ENCODE measurements around the gene ARHGAP15.
"Not testable (repeated sequence)": the region's sequence is repeated elsewhere in the genome, so short reads cannot be mapped to it uniquely, and the experiment has no call there.

ARHGAP15 gene

DNA sequence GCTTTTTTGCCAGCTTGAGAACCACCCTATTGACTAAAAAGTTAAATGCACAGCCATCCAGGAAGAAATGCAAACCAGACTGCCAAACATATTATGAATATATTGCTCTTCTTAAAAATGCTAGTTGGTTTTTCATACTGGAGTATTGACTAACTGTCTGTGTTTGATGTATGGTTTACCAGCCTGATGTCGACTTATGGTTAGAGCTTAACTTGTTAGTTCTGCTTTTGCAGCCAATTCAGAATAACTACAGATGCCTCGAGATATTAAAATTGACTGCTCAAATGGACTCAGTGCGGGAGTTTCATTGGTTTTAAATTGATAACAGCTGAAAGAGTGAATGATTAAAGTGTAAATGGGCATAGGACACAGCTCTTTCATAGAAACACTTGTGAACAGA, 369.8 kb downstream of the ARHGAP15 start:
- no peak for DNase-seq

DNA sequence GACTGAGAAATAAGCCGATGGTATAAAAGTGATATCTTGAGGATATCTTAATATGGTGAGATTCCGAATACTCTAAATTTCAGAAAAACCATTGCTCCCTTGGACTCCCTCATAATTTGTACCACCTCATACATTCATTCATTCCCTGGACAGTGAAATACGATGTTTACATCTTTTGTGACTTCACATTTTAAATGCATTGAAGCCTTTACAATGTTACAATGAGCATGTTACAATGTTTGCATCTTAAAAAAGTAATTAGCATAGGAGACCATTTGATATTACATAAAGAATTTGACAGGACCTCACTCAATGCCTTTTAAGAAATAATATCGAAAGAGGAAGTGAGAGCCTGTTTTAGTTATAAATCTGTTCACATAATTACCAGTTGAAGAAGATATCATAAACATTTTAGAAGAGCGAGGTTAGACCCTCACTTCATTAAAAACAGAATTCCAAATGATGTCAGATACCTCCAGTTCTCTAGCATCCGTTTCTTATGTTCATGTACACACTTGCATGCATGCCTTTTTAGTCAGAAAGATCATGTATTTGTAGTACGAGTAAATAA, 372.0 kb downstream of the ARHGAP15 start:
- no peak for DNase-seq

DNA sequence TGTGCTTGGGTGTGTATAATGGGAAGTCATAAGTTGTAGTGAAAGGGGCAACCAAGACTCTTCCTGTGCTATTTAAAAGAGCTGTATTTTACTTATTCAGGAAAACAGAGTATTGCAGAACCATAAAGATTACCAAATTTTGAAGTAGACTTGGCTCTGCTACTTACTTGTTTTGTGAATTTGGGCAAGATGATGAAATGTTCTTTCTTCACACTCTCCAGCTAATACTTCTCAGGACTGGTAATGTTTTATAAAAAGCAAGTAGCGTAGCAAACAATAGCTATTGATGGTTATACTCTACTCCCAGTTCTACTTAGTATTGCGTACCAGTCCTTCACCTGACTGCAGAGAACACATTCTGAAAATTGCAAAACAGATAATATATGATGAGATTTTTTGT, 374.1 kb downstream of the ARHGAP15 start:
- DNase-seq: no peak

DNA sequence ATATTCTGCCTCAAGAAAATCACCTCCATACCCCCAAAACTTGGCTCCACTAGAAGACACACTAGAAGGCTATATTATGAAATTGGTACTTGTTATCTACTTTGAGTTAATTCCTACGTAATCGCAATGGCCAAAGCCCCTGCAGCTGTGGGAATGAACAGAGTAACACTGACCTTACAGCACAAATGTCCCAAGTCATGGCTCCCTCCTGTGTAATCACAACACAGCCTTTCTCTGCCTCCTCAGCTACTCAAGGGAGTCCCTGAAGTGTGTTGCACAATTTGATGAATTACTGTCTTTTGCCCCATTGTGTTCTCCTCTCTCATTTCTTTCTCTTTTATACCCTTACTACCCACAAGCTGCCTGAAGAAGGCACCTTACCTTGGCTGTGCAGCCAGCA, 375.2 kb downstream of the ARHGAP15 start:
- no peak for DNase-seq

DNA sequence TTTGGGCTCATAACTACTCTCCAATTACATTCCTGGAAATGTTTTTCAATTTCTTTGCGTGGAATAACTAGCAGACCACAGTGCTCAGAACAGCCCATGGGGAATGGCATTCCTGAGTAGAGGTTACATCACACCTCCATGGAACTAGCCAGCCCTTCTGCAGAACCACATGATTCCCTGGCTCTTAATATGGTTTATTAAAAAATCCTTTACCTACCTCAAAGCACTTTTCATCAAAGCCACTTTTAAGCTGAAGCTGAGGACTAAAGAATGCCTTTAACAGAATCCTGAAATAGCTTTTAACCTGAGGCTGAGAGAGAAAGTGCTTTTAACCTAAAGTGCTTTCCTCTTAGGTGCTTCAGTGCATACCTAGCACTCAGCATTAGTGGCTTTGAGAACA, 376.3 kb downstream of the ARHGAP15 start:
- DNase-seq: no peak

DNA sequence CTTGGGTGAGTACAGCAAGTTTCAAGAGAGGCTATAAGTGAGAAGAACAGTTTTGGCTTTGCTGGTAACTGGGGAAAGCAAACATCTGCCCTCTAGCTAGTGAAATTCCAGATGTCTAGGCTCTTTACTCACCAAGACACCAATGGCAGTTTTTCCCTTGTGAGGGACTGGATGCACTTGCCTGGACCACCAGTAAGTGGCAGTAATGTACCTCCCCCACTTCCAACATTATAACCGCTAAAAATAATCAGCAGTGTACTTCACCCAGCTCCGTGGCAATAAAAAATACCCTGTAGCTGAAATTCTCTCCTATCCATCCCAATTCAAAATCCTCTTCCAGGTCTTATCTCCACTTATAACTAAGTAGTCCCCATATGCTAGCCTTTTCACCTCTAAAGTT, 383.9 kb downstream of the ARHGAP15 start:
- DNase-seq: peak in 1 of 2 experiments; percentile 23

DNA sequence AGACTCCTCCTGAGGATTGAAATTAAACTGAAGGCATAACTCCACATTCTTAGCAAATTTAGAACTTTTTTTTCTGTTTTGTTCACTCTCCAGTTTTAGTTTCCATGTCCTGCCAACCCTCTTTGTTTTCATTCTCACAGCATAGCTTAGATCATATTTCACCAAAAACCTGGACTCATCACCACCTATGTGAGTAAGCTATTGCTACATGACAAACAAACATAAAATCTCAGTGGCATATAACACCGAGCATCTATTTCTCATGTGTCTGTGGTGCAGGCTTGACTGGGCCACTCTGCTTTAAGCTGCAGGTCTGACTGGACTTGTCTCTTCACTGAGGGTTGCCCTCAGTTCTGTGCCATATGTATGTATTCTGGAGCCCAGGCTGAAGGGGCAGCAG, 385.2 kb downstream of the ARHGAP15 start:
- DNase-seq: no peak

DNA sequence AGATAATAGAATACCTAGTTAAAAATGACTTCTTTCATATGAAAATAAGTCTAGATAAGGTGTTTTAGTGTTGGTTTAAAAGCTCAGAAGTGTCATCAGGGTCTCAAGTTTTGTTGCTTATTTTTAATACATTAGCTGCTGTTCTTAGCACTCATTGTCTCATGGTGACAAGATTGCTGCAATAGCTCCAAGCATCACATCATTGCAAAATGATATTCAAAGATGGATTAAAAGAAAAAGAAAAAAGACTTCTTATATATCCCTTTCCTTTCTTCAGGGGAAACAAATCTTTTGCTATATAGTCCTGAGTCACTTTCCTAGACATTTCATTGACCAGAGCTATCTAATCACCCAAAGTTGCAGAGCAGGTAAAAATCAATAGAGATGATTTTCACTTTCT, 386.1 kb downstream of the ARHGAP15 start:
- no peak for DNase-seq

DNA sequence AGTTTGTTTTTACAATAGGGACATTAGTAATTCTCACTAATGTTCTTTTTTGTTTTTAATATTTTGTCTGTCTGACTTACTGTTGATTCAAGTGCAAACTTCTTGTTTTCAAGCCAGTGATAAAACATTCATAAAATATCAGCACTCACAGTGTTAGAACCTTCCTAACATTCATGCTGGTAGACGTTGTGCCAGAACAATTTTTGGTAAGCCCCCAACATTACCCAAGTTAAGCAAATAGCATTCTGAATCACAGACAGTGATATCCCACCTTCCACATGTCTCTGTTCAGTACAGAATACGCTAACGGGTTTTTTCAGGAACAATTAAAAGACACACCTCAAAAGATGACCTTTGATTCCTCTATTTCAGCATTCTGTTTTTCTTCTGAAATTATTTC, 390.3 kb downstream of the ARHGAP15 start:
- DNase-seq: no peak

DNA sequence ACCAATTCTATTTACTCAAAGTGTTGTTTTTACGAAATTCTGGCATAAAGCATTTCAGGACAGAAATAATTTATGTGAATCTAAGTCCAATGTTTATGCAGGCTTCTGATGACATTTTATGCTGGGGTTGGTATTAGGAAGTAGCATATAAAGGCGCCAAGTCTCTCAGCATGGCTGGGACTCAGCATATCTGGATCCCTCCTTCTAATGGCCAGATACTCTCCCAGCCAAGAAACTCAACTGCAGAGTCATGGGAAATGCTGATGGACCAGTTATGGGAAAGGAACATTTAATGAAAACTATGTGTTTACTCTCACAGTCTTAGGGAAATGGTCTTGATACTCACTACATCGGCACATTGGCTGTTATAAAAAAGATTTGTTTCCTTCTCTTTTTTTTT, 392.2 kb downstream of the ARHGAP15 start:
- no peak for DNase-seq

DNA sequence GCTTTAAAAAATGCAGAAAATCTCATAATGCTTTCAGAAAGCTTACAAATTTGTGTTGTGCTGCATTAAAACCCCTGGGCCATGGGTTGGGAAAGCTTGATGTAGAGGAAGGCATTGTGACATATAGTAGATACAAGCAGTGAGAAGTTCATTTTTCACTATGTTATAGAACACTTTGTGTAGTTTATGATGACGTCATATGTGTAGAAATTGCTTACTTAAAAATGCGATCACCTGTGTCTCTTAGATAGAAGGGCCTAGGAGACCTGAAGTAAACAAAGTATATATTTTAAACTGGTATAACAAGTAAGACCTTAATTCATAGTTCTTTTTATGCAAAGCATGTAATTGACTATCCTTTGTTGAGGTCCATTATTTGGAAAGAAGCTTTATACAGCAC, 393.5 kb downstream of the ARHGAP15 start:
- no peak for DNase-seq

DNA sequence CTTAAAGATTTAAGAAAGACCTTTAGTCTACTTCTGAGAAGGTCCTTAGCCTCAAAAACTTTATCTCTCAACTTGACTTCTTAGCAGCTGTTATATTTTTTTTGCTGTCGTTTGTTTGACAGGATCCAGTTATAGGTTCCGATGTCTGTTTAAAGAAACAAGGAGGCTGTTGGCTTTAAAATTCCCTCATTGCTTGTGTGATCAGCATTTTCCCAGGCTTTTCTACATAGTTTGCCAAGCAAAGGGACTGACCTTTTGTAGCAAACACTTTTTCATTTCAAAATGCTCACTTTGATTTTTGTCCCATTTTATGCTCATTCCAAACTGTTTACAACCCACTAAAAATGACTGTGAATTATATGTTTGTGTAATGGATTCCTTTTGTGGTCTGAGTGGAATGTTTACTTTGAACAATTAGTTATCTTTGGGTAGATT, 394.9 kb downstream of the ARHGAP15 start:
- DNase-seq: no peak

DNA sequence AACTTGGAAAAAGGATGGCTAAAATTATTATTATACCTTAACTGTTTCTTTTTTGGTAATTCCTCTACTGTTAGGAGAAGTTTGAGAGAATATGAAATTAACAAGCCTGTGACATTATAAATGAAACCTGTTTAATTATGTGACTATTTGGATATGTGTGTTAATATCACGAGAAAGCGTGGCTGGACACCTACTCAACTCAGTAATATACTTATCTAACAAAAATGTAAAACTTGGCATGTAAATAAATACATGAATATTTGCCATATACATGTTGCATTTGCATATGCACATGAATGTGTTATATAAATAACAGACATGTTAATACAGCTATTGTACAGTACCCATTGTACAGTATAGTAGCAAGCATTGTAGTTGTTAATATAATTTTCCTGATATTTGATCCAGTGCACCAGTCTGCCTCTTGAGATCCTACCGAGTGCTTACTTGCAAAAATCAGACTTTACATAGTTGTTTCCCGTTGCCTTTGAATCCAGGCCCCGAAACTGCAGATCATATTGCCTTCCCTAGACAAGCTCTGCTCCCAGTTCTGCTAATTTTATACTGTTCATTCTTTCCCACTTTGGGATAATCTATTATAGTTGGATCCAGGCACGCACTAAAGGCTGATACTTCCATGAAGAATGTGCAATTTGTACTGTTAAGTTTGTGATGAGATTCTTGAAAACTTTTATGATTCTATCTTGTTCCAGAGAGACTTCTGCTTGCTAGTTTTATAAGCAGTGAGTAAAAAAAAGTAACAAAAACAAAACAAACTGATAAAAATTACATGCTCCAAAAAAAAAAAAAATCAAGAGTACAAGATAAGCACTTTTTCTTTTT, 395.6 kb downstream of the ARHGAP15 start:
- DNase-seq: no peak

DNA sequence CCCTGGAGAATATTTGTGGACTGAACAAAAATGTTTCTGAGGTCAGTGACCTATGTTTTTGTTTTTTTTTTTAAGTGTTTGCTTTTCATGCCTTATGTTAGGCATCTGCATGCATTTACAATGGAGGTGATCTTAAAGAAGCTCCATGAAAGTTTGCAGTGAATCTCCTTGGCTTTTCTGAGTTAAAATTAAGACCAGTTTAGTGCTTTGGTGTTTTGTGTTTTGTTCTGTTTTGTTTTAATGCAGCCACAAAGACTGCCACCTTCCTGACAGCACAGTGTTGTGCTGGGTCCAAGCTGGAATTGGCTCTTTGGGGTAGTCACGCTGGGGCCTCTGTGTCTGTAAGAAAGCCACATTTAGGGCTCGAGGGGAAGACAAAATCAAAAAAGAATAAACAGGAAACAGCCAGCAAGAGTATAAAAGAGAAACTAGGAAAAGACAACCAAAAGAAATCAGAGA, 396.2 kb downstream of the ARHGAP15 start:
- DNase-seq: no peak

DNA sequence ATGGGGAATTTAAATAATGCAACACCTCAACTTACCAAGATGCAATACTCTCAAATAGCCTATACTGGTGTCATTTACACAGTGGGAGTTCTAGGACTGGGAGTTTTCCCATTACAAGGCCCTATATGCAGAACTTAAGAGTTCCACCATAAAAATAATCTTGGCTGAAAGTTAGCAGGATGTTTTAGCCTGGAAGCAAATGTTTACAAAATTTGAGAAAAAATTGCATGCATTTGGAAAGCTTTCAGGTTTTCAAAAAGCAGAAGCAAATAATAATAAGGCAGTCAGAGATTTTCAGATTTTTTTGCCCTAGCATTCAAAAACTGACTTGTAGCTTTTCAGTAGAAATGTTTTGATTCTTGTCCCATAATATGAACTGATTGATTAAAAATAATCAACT, 397.3 kb downstream of the ARHGAP15 start:
- no peak for DNase-seq

DNA sequence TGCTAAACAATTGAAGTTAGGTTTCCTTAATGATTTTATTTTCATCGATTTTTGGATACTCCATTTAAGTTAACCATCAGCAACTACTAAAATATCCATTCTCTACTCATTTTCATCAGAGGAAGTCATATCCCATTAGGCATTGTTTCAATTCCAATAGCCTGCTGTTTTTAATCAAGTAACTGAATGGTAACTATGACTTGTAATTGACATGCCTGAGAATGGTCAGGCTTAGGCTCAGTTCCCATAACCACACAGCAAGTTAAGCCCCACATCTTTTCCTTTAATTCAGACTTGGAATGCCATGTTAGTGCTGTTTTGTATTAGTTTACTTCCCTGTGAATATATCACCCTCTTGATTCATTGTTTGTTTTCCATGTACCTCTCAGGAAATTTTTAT, 398.8 kb downstream of the ARHGAP15 start:
- DNase-seq: no peak

DNA sequence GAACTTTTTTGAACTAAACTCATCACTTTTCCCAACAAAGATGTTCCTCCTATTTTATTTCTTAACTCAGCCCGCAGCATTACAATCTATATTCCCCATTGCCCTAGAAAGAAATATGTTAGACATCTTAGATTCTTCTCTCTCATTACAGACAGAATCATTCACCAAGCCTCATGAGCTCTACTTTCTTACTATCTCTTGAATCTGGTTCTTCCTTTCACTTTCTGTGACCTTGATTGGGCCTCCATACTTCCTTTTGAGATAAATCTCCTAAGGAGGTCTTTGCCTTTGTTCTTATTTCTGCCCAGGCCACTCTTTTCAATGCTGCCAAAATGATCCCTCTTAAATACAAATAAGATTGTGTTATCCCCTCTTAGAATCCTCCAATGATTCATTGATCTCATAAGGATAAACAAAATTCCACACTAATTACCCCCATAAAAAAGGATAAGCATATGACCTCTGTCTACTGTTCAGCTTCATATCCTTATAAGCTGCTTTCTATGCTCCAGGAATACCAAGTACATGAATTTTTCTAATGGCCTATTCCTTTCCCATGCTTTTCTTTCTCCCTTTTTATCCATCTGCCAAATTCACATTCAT, 400.0 kb downstream of the ARHGAP15 start:
- no peak for DNase-seq

DNA sequence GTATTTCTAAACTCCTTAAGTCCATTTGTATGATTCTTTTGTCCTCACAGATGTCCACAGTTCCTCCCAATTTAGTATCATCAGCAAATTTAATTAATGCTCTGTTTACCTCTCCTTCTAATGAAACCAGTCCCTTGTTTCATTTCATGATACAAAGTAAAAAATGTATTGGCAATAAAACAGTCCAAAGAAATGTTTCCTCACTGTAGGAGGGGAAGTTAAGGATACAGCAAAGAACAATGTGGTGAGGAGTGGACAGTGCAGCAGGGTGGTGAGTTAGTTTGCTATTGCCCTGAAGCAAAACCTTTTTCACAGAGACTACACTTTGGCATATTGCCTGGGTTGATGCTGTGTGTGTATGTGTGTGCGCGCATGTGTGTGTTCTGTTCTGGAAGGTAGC, 401.5 kb downstream of the ARHGAP15 start:
- DNase-seq: no peak

DNA sequence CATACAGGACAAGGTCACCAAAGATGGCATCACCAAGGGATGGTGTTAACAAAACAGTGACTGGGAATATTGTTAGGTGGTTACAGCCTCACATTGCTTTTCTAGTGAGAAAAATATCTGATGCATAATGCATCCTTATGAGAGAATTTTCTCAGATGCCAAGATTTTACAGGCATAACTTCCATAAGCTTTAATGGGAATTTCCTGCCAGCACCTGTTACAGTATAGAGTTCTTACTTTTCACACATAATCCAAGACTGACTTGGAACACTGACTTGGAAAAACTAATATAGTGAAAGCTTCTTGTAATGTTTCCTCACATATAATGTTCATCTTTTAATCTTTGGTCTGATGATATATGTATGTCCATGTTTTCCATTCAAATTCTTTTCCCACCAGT, 402.8 kb downstream of the ARHGAP15 start:
- DNase-seq: no peak

DNA sequence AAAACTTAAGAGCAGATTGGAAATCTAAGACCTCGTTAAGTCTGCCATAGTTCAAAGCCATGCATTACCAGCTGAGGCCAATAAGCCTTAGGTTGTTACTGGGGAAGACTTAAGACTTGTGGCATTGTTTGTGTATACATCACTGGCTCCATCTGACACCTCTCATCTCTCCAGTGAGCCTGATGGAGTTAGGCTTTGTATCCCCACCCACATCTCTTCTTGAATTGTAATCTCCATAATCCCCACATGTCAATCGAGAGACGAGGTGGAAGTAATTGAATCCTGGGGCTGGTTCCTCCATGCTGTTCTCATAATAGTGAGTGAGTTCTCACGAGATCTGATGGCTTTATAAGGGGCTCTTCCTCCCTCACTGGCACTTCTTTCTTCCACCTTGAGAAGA, 404.6 kb downstream of the ARHGAP15 start:
- DNase-seq: no peak

DNA sequence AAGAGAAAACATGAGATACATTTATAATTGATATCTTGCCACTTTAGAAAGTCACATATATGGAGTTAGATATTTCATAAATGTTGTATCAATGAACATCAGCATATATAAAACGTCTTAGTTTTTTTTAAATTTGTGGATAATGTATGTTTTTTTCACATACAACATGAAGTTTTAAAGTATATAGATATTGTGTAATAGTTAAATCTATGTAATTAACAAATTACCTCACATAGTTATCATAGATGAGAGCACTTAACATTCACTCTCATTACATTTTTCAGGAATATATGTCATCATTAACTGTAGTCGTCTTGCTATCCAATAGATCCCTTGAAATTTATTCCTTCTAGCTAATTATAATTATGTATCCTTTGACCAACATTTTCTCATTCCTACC, 406.6 kb downstream of the ARHGAP15 start:
- no peak for DNase-seq

DNA sequence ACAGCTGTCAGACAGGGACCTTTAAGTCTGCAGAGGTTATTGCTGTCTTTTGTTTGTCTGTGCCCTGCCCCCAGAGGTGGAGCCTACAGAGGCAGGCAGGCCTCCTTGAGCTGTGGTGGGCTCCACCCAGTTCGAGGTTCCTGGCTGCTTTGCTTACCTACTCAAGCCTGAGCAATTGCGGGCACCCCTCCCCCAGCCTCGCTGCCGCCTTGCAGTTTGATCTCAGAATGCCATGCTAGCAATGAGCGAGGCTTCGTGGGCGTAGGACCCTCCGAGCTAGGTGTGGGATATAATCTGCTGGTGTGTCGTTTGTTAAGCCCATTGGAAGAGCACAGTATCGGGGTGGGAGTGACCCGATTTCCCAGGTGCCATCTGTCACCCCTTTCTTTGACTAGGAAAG, 412.7 kb downstream of the ARHGAP15 start:
- not testable (repeated sequence) for DNase-seq

DNA sequence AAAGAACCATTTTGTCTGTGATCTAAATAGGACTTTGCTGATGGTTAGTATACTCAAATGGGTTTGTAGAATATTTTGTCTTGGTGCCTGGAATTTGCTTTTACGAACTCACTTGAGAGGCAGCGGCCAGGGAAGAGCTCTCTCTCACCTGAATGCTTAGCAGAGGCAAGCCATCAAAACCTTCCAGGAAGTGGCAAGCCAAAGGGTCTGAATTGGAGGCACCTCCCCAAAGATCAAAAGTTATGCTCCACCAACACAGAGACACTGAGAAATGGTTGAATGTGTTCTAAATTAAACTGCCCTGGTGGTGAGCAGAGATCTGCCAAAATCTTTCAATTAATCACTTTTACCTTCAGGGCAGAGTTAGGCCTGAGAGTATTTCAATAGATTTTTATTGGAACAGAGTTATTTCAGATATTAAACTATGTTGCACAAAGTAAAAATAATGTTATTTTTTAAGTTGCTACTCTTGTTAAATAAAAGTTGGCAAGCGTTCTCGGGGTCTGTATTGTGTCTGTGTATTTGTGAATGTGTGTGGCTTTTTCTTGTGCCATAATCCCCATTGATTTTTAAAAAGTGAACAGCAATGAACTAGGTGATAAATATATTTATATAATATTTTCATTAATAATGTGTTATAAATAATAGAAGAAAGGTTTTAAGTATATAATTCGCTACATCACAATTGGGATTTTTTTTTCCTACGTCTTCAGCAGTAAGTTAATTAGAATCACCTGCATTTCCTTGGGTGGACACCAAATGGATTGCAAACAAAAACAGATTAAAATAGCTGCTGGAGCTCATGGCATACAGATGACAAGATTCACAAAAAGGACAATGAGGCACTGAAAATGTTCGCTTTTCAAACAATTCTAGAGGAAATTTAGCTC, 416.1 kb downstream of the ARHGAP15 start:
- no peak for DNase-seq
